Measurements from ENCODE around the gene BOLL.
"Not testable (repeated sequence)": the region's sequence is repeated elsewhere in the genome, so short reads cannot be mapped to it uniquely, and the experiment has no call there.

BOLL gene

GRCh38 chr2:197784956-197785941 lies at the start of gene BOLL:
Gene BOLL, minus strand, starts transcription at chr2:197785319. Its CDS starts 3,469 bp downstream, at chr2:197781850.
- no peak for DNase-seq

DNA sequence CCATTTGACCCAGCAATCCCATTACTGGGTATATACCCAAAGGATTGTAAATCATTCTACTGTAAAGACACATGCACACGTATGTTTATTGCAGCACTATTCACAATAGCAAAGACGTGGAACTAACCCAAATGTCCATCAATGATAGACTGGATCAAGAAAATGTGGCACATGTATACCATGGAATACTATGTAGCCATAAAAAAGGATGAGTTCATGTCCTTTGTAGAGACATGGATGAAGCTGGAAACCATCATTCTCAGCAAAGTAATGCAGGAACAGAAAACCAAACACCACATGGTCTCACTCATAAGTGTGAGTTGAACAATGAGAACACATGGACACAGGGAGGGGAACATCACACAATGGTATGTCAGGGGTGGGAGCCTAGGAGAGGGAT lies 49.7 kb upstream of the BOLL start:
- DNase-seq, result not testable (repeated sequence)

DNA sequence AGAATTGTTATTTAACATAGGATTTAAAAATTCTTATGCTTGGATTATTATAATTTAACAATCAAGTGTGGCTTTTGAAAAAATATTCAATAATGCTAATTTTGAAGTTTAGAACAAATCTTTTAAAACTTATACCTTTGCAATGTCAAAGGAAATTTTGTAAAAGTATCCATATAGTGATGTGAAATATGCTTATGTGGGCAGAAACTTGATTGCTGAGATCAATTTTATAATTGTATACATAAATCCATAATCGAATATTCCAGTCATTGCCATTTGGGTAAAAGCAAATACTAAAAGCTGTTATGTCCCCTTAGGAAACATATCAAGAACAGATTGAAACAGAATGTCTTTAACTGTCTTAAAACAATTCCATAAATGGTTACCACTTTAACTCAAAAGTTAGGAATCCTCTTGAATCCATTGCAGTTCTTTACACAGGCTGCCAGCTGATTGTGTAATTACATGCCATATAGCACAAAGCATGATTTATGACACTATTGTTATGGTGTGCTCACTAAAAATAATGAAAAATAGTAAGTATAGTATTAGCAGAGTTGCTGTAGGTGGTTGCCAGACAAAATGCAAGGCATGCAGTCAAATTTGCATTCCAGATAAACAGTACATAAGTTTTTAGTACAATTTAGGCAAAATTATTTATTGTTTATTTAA lies 43.5 kb upstream of the BOLL start:
- DNase-seq, result no peak

GRCh38 chr2:197827618-197828017 lies 42.5 kb upstream of the BOLL start:
- DNase-seq, result no peak

GRCh38 chr2:197822333-197822732 lies 37.2 kb upstream of the BOLL start:
- DNase-seq, result no peak

DNA sequence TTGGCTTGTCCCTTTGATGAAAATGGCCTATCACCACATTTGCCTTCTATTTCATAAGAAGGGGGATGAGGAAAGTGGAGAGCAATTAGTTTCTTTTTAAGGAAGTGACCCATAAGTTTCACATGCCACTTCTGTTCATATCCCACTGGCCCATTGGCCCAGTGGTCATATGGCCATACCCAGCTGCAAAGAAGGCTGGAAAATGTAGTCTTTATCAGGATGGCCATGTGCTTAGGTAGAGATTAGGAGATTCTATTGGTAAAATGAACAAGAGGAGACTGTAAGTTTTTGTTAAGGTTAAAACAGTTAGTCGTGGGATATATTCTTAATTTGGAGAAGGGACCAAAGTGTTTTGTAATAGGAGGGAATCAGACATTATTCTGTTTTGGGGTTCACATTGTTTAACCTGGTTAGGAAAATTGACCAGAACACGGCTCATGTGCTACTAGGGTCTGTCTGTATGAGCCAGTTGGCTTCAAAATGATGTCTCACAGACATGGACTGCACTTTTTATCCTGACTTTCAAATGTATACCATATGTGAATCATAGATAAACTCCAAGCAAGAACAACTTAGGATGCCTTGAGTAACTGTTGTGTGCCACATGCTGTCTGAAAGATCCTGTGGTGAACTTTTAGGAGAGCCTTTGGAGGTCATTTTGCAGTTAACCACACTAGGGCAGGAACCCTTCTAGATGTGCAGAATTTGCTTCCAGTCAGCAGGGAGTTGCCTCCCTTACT lies 36.6 kb upstream of the BOLL start:
- DNase-seq, result no peak

DNA sequence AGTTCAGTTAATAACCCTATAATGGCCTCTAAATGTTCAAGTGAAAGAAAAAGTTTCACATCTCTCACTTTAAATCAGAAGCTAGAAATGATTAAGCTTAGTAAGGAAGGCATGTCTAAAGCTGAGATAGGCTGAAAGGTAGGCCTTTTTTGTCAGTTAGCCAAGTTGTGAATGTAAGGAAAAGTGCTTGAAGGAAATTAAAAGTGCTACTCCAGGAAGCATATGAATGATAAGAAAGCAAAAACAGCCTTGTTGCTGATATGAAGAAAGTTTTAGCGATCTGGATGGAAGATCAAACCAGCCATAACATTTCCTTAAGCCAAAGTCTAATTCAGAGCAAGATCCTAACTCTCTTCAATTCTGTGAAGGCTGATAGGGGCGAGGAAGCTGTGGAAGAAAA lies 29.4 kb upstream of the BOLL start:
- DNase-seq, result no peak

GRCh38 chr2:197813093-197813787 lies 28.1 kb upstream of the BOLL start:
- DNase-seq, result peak; percentile 52

DNA sequence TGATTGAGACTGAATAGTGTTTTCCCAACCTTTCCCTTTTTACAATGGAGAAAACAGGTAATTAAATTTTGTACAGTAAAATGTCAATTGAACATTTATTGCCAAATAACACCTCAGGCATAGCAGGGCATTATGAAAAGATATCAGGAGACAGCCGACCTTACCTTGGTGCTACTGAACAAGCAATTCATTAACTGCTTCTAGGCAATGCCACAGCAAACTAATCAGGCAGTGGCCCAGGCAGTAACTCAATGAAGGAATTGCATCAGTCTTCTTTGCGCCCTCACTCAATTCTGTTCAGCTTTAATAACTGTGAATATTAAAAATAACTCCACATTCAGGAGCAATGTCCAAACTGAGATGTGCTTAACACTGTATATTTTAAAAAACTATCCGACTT lies 25.4 kb upstream of the BOLL start:
- DNase-seq, result no peak

GRCh38 chr2:197810016-197810415 lies 24.9 kb upstream of the BOLL start:
- DNase-seq, result no peak

DNA sequence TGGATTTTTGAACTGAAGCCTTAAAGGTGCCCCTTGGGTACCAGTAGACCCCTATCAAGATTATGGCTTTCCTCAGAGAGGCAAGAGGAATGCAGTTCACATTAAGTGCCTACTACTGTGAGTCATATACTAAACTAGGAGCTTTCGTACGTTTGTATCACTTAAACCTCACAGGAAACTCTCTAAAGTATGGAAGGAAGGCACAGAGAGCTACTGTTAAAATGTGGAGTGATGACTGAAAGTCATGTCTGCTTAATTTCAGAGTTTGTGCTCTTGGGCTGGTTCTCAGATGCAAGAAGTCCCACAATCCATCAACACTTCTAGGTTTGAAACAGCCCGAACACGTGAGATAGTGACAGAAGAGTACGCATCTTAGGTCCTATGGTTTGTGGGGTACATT lies 23.9 kb upstream of the BOLL start:
- no peak for DNase-seq

- no peak for DNase-seq
Measured at GRCh38 chr2:197805715-197806633, 20.9 kb upstream of the BOLL start.

- peak; percentile 25 for DNase-seq
Measured at GRCh38 chr2:197804758-197805714, 19.9 kb upstream of the BOLL start.

DNA sequence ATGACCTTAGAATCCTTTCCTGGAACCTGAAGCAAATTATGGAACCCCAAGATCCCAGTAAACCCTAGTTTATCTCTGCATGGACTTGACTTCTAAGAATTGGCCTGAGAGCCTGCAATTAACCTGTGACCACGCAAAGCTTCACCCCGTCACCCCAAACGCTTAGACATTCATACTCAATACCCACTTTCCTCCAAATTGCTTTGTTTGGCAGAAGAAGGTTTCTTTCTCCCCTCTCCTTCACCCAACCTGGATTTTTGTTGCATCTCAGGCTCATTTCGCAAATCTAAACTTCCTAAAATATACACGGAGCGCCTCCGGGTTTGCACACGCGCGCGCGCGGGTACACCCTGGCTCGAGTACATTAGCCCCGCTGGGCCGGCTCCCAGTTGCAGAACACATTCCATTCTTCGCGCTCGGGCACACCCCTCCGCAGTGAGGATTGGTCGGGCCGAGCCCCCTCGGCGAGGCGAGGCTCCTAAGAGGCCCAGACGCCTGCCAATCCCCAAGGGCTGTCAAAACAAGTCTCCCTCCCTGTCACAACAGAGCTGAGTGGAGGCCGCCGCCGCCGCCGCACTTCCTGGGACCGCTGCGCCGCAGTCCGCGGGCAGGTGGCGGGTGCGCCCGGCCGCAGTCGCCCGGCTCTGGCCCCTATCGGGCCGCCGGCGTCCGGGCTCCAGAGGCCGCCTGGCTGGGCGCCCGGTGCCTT lies 19.1 kb upstream of the BOLL start, which contains the start of gene PLCL1:
Gene PLCL1 (plus strand): TSS at position 545 of the 709 bp plus-strand sequence.
- DNase-seq, result peak; percentile 94

DNA sequence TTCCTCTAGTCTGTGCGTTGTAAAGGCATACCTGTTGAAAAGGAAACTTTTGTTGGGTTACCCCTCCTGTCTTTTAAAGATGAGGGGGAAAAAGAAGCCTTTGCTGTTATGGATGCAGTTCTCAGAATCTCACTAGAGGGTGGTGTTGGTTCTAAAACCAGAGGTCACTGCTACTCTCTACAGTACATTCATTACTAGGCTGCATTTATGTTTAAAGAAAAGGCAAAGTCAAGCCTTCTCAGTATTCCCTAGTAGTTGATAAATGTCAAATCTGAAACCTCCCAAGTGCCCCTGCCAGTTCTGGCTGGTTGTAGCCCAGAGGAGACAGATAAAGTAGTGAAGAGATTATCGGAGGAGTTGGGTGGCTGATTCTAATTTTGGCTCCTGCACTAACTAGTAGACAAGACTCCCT lies 17.9 kb upstream of the BOLL start:
- peak; percentile 77 for DNase-seq

DNA sequence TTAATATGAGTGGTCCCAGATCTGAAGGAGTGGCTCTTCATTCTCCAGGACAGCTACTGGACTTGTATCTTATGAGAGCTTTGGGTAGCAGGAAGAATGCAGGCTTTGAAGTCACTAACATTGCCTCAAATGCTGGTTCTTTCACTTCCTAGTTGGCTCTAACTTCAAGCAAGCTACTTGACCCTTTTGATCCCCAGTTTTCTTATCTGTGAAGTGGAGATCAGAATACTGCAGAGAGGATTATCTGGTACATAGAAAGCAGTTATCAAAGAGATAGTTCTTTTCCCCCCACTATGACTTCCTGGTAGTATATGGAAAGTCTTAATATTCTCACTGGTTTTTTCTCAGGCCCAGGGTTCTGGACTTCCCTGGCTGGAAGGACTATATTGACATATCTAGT lies 15.9 kb upstream of the BOLL start:
- no peak for DNase-seq

- DNase-seq, result no peak
Measured at GRCh38 chr2:197800091-197800490, 15.0 kb upstream of the BOLL start.

DNA sequence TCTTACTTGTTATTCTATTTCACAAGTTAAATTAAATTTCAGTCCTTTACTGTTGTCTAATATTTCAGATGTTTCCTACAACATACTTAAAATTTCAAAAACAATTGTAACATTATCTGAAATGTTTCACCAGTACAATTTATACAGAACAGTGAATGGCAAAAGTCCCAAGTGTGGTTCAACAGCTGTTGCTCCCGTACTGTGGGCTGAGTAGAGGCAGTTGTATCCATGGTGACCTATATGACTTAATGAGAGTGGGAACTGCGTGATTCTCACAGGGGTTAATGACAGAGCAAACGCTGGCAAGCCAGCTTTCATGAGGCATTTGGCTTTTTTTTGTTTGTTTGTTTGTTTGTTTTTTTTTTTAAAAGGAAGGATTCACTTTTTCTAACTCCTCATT lies 13.9 kb upstream of the BOLL start:
- DNase-seq, result no peak

DNA sequence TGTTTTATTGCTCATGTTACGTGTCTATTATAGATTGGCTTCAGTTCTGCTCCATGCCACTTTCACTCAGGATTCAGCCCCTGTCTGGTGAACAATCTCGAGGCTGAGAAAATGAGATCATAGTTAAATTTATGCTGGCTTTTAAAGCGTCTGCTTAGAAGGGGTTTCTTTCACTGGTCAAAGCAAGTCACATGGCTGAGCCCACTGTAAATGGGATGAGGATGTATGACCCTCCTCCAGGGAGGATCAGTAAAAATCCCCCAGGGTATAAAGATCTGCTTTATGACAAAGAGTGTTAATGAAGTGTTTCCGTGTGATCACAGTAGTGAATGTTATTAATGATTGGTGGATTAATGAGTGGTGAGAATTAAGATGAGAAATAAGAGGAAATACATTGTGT lies 13.1 kb upstream of the BOLL start:
- no peak for DNase-seq

- DNase-seq, result no peak
Measured at GRCh38 chr2:197795277-197795676, 10.2 kb upstream of the BOLL start.

Data from hematopoietic multipotent progenitor cell treated with erythropoietin and hydrocortisone succinate and interleukin-3 and kit ligand, for 6 days (in vitro differentiated cells).